BLaER1 treated with 17β-estradiol and CSF1 and Interleukin-3, amounts not matched to agents 10 nM and 100 nM (cell line): ENCODE data around the gene ZDHHC7.
A peak's percentile ranks its signal among the peaks of the same experiment; 100 is the strongest.
"Not testable (repeated sequence)": the region's sequence is repeated elsewhere in the genome, so short reads cannot be mapped to it uniquely, and the experiment has no call there.

Experiments
- H3K27ac ChIP-seq, 11 experiments: shearing (Covaris generic); formaldehyde crosslinking; 2 replicates each; pipeline ENCODE4 v1.8.1; 2022
- H3K27me3 ChIP-seq, 11 experiments: shearing (Covaris generic); formaldehyde crosslinking; 2 replicates each; pipeline ENCODE4 v1.8.1; 2022
- H3K36me3 ChIP-seq, 11 experiments: shearing (Covaris generic); formaldehyde crosslinking; 2 replicates each; pipeline ENCODE4 v1.8.1; 2022
- H3K4me1 ChIP-seq, 10 experiments: shearing (Covaris generic); formaldehyde crosslinking; 2 replicates each; pipeline ENCODE4 v1.8.1; 2022
- H3K4me2 ChIP-seq, 11 experiments: shearing (Covaris generic); formaldehyde crosslinking; 2 replicates each; pipeline ENCODE4 v1.8.1; 2022
- H3K4me3 ChIP-seq, 10 experiments: shearing (Covaris generic); formaldehyde crosslinking; 2 replicates each; pipeline ENCODE4 v1.8.1; 2022
- H3K9ac ChIP-seq, 11 experiments: shearing (Covaris generic); formaldehyde crosslinking; 2 replicates each; pipeline ENCODE4 v1.8.1; 2022
- H3K9me3 ChIP-seq, 11 experiments: shearing (Covaris generic); formaldehyde crosslinking; replicated peaks in 1 of 11; 2 replicates each; pipeline ENCODE4 v1.8.1; 2022
- H4K20me1 ChIP-seq, 11 experiments: shearing (Covaris generic); formaldehyde crosslinking; 2 replicates each; pipeline ENCODE4 v1.8.1; 2022
- Cebpa-rat ChIP-seq, 11 experiments: shearing (Covaris generic); IDR thresholded peaks; 2 replicates each; pipeline ENCODE4 v1.8.1; 2022

Gene ZDHHC7

GRCh38 chr16:85054948-85055492 lies 43.7 kb upstream of the ZDHHC7 start:
- H3K9me3 ChIP-seq, result no peaks in the 10 kb centered on the region
- H4K20me1 ChIP-seq, result peaks cover 0 to 70% (median 15%) of the 10 kb centered on the region in 11 experiments; a peak in 13 of 22 replicates
- peaks cover 0 to 44% (median 0%) of the 10 kb centered on the region in 11 experiments; a peak in 9 of 22 replicates for H3K36me3 ChIP-seq
- peak overlapping the region in 7 of 10 experiments; percentile 11 to 58 (median 36); a peak in 12 of 20 replicates for H3K4me3 ChIP-seq
- peaks cover 57 to 97% (median 69%) of the 10 kb centered on the region in 10 experiments for H3K4me1 ChIP-seq
- peak overlapping the region; percentile 80 to 99 (median 94) for H3K4me2 ChIP-seq
- peak overlapping the region in 10 of 11 experiments; percentile 52 to 96 (median 79); a peak in 18 of 22 replicates for H3K27ac ChIP-seq
- TF ChIP-seq Cebpa-rat (IDR thresholded peaks at IDR 0.05), result no peak
- peak overlapping the region in 10 of 11 experiments; percentile 16 to 84 (median 70); a peak in 15 of 22 replicates for H3K9ac ChIP-seq
- peaks cover 18 to 34% (median 25%) of the 10 kb centered on the region in 11 experiments; a peak in 21 of 22 replicates for H3K27me3 ChIP-seq

DNA sequence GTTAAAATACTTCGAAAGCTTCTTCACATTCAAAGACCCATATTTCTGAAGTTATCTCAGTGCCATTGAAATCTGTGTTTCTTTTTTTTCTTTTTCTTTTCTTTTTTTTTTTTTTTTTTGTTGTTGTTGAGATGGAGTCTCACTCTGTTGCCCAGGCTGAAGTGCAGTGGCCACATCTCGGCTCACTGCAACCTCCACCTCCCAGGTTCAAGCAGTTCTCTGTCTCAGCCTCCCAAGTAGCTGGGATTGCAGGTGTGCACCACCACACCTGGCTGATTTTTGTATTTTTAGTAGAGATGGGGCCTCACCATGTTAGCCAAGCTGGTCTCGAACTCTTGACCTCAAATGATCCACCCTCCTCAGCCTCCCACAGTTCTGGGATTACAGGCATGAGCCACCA lies 43.0 kb upstream of the ZDHHC7 start:
- H3K27me3 ChIP-seq, result peaks cover 14 to 30% (median 23%) of the 10 kb centered on the region in 11 experiments; a peak in 21 of 22 replicates
- H4K20me1 ChIP-seq, result peaks cover 0 to 70% (median 15%) of the 10 kb centered on the region in 11 experiments; a peak in 13 of 22 replicates
- peak overlapping the region in 8 of 11 experiments; percentile 65 to 96 (median 82); a peak in 16 of 22 replicates for H3K27ac ChIP-seq
- peak overlapping the region; percentile 80 to 99 (median 94) for H3K4me2 ChIP-seq
- peak overlapping the region in 8 of 11 experiments; percentile 54 to 84 (median 72); a peak in 11 of 22 replicates for H3K9ac ChIP-seq
- not testable (repeated sequence) for H3K9me3 ChIP-seq
- peaks cover 62 to 97% (median 71%) of the 10 kb centered on the region in 10 experiments for H3K4me1 ChIP-seq
- peaks cover 0 to 42% (median 0%) of the 10 kb centered on the region in 11 experiments; a peak in 9 of 22 replicates for H3K36me3 ChIP-seq
- H3K4me3 ChIP-seq, result peak overlapping the region in 1 of 10 experiments; percentile 58; a peak in 1 of 20 replicates

GRCh38 chr16:85052536-85052935 lies 41.2 kb upstream of the ZDHHC7 start:
- Histone ChIP-seq H3K27me3 (peaks cover 0 to 31% (median 17%) of the 10 kb centered on the region in 11 experiments; a peak in 13 of 22 replicates), H4K20me1 (peaks cover 0 to 71% (median 12%) of the 10 kb centered on the region in 11 experiments; a peak in 13 of 22 replicates), H3K36me3 (peaks cover 0 to 36% (median 0%) of the 10 kb centered on the region in 11 experiments; a peak in 7 of 22 replicates), H3K9me3 (no peaks in the 10 kb centered on the region), H3K4me2 (peak overlapping the region in 3 of 11 experiments; percentile 3 to 38 (median 11); a peak in 3 of 22 replicates), H3K4me1 (peaks cover 60 to 97% (median 75%) of the 10 kb centered on the region in 10 experiments), H3K9ac (no peak overlapping the region), H3K4me3 (no peak overlapping the region), H3K27ac (no peak overlapping the region; a peak in 1 of 22 replicates)
- no peak for TF ChIP-seq Cebpa-rat (IDR thresholded peaks at IDR 0.05)

DNA sequence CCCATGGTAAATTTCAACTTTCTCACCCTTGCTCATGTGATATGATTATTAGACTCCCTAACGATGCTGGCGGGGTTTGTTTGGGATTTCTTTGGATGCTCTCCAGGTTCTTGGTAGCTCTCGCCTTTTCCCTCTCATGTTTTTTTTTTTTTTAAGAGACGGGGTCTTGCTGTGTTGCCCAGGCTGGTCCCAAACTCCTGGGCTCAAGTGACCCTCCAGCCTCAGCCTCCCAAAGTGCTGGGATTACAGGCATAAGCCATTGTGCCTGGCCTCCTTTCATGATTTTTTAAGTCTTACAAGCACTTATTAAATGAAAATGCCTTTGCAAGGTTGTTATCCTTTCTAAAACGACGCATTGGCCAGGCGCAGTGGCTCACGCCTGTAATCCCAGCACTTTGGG lies 40.3 kb upstream of the ZDHHC7 start:
- Histone ChIP-seq H3K27ac (peak overlapping the region in 6 of 11 experiments; percentile 66 to 84 (median 76); a peak in 8 of 22 replicates), H3K36me3 (peaks cover 0 to 34% (median 0%) of the 10 kb centered on the region in 11 experiments; a peak in 7 of 22 replicates), H3K4me2 (peak overlapping the region; percentile 54 to 95 (median 91); a peak in 21 of 22 replicates), H3K27me3 (peaks cover 0 to 33% (median 12%) of the 10 kb centered on the region in 11 experiments; a peak in 13 of 22 replicates), H4K20me1 (peaks cover 0 to 71% (median 15%) of the 10 kb centered on the region in 11 experiments; a peak in 13 of 22 replicates), H3K9ac (peak overlapping the region in 2 of 11 experiments; percentile 40 to 68; a peak in 2 of 22 replicates), H3K4me1 (peaks cover 60 to 97% (median 75%) of the 10 kb centered on the region in 10 experiments), H3K4me3 (no peak overlapping the region), H3K9me3 (no peaks in the 10 kb centered on the region)
- TF ChIP-seq Cebpa-rat (IDR thresholded peaks at IDR 0.05), result no peak

GRCh38 chr16:85051067-85051581 lies 39.8 kb upstream of the ZDHHC7 start:
- Histone ChIP-seq H3K9ac (peak overlapping the region in 9 of 11 experiments; percentile 16 to 74 (median 48); a peak in 14 of 22 replicates), H3K27ac (peak overlapping the region in 9 of 11 experiments; percentile 23 to 84 (median 72); a peak in 16 of 22 replicates), H3K4me3 (peak overlapping the region in 5 of 10 experiments; percentile 0 to 49 (median 13); a peak in 5 of 20 replicates), H3K9me3 (no peaks in the 10 kb centered on the region), H3K4me1 (peaks cover 60 to 97% (median 75%) of the 10 kb centered on the region in 10 experiments), H3K27me3 (peaks cover 0 to 39% (median 14%) of the 10 kb centered on the region in 11 experiments; a peak in 14 of 22 replicates), H4K20me1 (peaks cover 0 to 71% (median 15%) of the 10 kb centered on the region in 11 experiments; a peak in 14 of 22 replicates), H3K4me2 (peak overlapping the region; percentile 54 to 95 (median 91)), H3K36me3 (peaks cover 0 to 37% (median 0%) of the 10 kb centered on the region in 11 experiments; a peak in 7 of 22 replicates)
- 0 out of 22 replicates have a peak, but pooled peaks of 1 of the 11 experiments have one; percentile 11 for TF ChIP-seq Cebpa-rat (IDR thresholded peaks at IDR 0.05)

- Histone ChIP-seq H3K27me3 (peaks cover 0 to 42% (median 21%) of the 10 kb centered on the region in 11 experiments; a peak in 14 of 22 replicates), H3K4me3 (no peak overlapping the region), H3K9me3 (no peaks in the 10 kb centered on the region), H3K36me3 (peaks cover 0 to 50% (median 0%) of the 10 kb centered on the region in 11 experiments; a peak in 7 of 22 replicates), H3K9ac (peak overlapping the region in 4 of 11 experiments; percentile 38 to 74 (median 58); a peak in 7 of 22 replicates), H3K4me2 (peak overlapping the region; percentile 54 to 95 (median 91); a peak in 21 of 22 replicates), H3K4me1 (peaks cover 52 to 100% (median 72%) of the 10 kb centered on the region in 10 experiments), H3K27ac (peak overlapping the region in 7 of 11 experiments; percentile 10 to 84 (median 73); a peak in 10 of 22 replicates), H4K20me1 (peaks cover 0 to 75% (median 10%) of the 10 kb centered on the region in 11 experiments; a peak in 14 of 22 replicates)
- TF ChIP-seq Cebpa-rat (IDR thresholded peaks at IDR 0.05), result no peak
These were observed 38.5 kb upstream of the ZDHHC7 start for GRCh38 chr16:85049706-85050305.

DNA sequence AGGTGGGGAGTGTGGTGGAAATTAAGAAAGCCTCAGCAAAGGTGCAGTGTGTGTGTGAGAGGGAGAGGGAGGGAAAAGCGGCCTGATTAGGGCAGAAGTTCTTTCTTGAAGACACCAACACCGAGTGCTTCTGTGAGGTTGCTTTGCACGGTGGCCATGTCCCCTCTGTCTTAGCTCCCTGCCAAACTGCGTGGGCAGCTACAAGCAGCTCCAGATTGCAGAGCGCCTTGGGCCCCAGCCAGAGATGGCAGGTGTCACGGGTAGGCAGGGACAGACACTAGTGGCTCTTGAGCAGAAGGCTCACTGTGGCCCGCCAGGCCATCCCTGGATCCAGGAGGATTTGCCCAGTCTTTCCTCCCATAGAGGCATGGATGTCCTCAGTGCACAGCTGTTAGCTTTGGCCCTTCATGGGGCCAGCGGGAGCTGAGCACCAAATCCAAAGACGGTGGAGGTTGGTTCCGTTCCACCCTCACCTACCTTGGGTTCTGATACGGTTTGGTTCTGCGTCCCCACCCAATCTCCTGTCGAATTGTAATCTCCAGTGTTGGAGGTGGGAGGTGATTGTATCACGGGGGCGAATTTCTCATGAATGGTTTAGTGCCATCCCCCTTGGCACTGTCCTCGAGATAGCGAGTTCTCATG lies 37.7 kb upstream of the ZDHHC7 start:
- Histone ChIP-seq H3K27ac (peak overlapping the region in 1 of 11 experiments; percentile 80; a peak in 1 of 22 replicates), H3K4me2 (peak overlapping the region in 8 of 11 experiments; percentile 32 to 95 (median 91); a peak in 15 of 22 replicates), H3K9me3 (no peaks in the 10 kb centered on the region), H3K27me3 (peaks cover 0 to 42% (median 21%) of the 10 kb centered on the region in 11 experiments; a peak in 14 of 22 replicates), H3K4me1 (peaks cover 47 to 92% (median 65%) of the 10 kb centered on the region in 10 experiments), H3K36me3 (peaks cover 0 to 55% (median 0%) of the 10 kb centered on the region in 11 experiments; a peak in 7 of 22 replicates), H3K4me3 (no peak overlapping the region), H3K9ac (no peak overlapping the region), H4K20me1 (peaks cover 0 to 73% (median 11%) of the 10 kb centered on the region in 11 experiments; a peak in 14 of 22 replicates)
- TF ChIP-seq Cebpa-rat (IDR thresholded peaks at IDR 0.05), result no peak
